Cardiac fibroblast (primary cell): ENCODE results near the gene LRP8.

Experiments used
- DNase-seq, 2 donors: peaks; one replicate each; pipeline versions ENCODE4 v3.0.0 to v3.0.0-alpha.2; 2010; ENCODE audit warnings: low read depth in 2 of 2
- H3K4me3 ChIP-seq, 2 donors: replicated peaks in 1 of 2; 1 replicate in 1 of 2; 2 replicates in 1 of 2; pipeline ENCODE4 v1.5.1; 2011; ENCODE audit warnings: low read depth in 2 of 2, low read length in 2 of 2, mild to moderate bottlenecking in 2 of 2, moderate library complexity in 1 of 2
- TF ChIP-seq, protein P1 (sequence below): IDR thresholded peaks from one replicate; pipeline ENCODE4 v1.5.1; 2011; ENCODE audit warnings: low read depth, mild to moderate bottlenecking, low read length, inconsistent platforms

LRP8 gene

DNA sequence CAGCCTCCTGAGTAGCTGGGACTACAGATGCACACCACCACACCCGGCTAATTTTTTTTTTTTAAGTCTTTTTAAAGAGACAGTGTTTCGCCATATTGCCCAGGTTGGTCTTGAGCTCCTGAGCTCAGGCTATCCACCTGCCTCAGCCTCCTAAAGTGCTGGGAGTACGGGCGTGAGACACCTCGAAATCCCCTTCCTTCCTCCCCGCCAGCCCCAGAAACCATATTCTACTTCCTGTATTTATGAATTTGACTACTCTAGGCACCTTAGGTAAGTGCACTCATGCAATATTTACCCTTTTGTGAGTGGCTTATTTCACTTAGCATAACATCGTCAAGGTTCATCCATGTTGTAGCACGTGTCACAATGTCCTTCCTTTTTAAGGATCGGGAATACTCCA lies 6.9 kb upstream of the LRP8 start:
- DNase-seq = no peak
- TF ChIP-seq, protein P1, sequence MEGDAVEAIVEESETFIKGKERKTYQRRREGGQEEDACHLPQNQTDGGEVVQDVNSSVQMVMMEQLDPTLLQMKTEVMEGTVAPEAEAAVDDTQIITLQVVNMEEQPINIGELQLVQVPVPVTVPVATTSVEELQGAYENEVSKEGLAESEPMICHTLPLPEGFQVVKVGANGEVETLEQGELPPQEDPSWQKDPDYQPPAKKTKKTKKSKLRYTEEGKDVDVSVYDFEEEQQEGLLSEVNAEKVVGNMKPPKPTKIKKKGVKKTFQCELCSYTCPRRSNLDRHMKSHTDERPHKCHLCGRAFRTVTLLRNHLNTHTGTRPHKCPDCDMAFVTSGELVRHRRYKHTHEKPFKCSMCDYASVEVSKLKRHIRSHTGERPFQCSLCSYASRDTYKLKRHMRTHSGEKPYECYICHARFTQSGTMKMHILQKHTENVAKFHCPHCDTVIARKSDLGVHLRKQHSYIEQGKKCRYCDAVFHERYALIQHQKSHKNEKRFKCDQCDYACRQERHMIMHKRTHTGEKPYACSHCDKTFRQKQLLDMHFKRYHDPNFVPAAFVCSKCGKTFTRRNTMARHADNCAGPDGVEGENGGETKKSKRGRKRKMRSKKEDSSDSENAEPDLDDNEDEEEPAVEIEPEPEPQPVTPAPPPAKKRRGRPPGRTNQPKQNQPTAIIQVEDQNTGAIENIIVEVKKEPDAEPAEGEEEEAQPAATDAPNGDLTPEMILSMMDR = no peak
- H3K4me3 ChIP-seq = no peak overlapping the region

DNA sequence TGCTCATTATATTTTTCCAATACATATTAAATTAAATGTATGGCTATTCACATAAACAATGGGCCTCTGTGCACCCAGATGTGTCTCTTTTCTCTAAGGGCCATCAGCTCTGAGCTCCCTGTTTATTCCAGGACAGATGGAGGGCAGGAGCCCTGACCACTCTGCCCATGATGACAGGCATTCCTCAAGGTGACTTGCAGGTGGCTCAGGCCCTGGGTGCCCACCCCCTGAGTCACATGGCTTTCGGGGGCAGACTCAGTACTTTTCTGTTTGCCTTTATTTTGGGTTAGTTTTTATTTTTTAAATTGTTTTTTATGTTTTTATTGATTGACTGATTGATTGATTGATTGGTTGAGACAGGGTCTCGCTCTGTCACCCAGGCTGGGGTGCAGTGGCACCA lies 6.4 kb upstream of the LRP8 start:
- no peak overlapping the region for H3K4me3 ChIP-seq
- no peak for DNase-seq
- TF ChIP-seq, protein P1 = no peak

GRCh38 chr1:53332833-53333232 lies 5.0 kb upstream of the LRP8 start:
- DNase-seq = no peak
- H3K4me3 ChIP-seq = no peak overlapping the region
- TF ChIP-seq, protein P1 = no peak

DNA sequence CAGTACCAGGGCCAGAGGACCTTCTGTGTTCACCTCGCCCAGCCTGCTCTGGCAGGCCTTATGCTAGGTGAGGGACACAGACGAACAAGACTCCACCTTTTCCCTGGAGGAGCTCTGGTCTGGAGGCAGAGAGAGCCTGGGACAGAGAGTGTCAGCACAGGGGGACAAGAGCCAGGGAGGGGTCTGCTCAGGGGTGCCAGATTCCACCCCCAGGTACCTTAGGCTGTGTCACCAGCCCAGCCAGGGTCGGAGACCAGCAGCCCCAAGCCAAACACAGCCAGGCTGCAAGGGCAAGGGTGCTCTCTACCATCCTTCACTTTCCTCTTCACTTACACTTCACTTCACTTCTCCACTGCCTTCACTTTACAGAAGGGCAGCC lies 4.3 kb upstream of the LRP8 start:
- TF ChIP-seq, protein P1 = no peak
- no peak for DNase-seq
- no peak overlapping the region for H3K4me3 ChIP-seq

- no peak for DNase-seq
- H3K4me3 ChIP-seq = no peak overlapping the region
- TF ChIP-seq, protein P1 = no peak
Measured at GRCh38 chr1:53331446-53332185, 3.7 kb upstream of the LRP8 start.

DNA sequence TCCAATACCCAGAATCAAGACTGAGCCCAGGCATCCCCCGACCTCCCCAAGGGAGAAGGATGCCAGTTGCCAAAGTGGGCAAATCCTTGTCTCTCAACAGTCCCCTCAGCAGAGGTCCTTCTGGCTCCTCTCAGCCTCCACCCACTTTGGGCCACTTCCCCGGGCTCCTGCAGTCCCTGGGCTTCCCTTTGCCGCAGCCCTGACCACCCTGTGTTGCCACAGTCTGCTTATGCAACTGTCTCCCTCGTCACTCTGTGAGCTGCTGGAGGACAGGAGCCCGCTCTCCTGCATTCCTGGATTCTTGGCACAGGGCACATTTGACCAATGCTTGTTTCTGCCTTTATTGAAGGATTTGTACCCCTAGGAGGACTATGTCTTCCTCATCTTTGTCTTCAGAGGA lies 2.9 kb upstream of the LRP8 start:
- H3K4me3 ChIP-seq = no peak overlapping the region
- no peak for DNase-seq
- TF ChIP-seq, protein P1 = no peak
